Stromal cell of bone marrow (primary cell): ENCODE measurements around the gene STYK1.

Experiments
- DNase-seq: peaks from one replicate; pipeline ENCODE4 v3.0.0-alpha.2; 2012; ENCODE audit warnings: low read depth

Gene STYK1, protein sequence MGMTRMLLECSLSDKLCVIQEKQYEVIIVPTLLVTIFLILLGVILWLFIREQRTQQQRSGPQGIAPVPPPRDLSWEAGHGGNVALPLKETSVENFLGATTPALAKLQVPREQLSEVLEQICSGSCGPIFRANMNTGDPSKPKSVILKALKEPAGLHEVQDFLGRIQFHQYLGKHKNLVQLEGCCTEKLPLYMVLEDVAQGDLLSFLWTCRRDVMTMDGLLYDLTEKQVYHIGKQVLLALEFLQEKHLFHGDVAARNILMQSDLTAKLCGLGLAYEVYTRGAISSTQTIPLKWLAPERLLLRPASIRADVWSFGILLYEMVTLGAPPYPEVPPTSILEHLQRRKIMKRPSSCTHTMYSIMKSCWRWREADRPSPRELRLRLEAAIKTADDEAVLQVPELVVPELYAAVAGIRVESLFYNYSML

DNA sequence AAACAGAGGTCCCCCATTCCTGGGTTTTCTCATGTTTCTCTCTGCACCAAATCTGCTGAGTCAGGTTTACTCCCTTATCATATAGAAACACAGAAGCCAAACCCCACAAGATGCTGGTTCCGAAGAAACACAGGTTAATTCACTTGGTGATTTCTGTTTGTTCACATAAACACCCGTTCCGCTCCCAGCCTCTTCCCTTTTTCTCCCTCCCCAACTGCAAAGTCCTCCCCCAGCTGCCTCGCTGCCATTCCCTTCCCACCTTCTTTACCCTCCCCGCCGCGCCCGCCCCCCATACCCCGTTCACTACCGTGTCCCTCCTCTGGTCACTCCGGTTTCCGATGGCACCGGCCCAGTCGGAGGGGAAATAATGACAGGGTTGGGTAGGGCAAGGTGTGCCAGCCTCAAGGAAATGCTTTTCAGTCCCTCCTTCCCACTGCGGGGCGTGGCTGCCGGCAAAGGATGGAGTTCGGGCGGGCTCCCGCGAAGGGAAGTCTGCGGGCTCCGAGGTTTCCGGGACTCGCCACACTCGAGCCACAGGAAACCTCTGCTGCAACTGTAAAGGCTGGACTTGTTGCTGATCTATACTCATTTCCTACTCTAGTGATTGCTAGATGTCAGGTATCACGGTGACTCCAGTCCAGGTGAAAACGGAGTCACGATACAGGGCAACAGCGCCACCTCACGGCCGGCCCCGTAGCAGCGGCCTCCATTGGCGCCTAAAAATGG lies at the start of gene STYK1:
STYK1 (minus strand) TSS at position 394 of the 726 bp plus-strand sequence. CDS start 39,434 bp downstream, outside the sequence.
- DNase-seq = no peak

DNA sequence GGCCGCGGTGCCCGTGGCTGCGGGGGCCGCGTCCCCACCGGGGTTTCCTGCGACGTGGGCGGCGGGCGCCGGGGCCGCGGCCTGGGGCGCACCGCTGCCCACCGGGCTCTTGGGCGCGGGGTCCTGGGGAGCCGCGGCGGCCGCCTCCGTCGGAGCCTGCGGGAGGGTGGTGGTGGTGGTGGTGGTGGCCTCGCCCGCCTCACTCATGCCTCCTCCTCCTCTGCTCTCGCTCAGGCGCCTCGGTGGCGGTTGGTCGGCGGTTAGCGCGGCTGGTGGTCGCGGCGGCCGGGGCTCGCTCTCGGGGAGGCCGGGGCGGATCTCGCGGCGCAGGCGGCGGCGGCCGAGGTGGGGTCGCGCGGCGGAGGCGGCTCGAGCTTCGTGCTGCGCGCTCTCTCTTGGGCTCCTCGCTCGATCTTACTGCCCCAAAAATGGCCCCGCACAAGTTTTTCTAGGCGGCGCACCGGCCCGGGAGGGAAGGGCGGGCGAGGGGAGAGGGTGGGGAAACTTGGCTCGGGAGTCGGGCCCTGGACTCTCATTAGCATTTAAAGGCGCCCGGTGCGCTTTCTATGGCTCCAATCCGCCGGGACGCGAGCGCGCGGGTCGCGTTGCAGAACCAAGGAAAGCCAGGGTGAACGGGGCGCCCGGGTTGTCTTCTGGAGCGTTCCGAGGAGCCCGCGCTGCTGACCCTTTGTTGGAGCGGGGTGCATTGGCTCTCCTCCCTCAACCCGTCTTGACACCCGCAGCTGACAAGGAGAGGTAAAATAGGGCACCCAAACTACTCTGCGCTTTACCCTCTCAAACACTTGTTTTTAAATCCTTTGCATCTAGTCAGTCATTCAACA lies 49.3 kb upstream of the STYK1 start, which contains the start of gene YBX3:
YBX3 (minus strand) TSS at position 419 of the 842 bp plus-strand sequence; CDS start at position 207, 212 bp downstream.
- peak; percentile 76 for DNase-seq

DNA sequence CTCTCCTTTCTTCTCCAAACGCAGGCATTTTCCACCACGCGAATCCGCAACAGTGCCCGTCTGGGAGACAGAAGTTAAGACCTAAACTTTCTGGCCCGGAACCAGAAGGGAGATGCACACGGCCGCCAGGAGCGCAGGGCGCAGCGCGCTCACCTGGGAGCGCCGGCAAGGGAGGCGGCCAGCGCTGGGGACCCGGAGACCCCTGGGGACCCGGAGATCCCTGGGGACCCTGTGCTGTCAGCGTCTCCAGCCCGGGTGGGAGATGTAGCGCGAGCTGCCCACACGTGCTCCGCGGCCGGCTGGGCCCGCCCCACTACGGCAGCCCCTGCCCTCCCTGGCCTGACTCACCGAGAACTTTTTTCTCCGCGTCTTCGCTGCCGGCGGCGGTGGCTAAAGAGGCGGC lies 48.7 kb upstream of the STYK1 start:
- peak; percentile 42 for DNase-seq

DNA sequence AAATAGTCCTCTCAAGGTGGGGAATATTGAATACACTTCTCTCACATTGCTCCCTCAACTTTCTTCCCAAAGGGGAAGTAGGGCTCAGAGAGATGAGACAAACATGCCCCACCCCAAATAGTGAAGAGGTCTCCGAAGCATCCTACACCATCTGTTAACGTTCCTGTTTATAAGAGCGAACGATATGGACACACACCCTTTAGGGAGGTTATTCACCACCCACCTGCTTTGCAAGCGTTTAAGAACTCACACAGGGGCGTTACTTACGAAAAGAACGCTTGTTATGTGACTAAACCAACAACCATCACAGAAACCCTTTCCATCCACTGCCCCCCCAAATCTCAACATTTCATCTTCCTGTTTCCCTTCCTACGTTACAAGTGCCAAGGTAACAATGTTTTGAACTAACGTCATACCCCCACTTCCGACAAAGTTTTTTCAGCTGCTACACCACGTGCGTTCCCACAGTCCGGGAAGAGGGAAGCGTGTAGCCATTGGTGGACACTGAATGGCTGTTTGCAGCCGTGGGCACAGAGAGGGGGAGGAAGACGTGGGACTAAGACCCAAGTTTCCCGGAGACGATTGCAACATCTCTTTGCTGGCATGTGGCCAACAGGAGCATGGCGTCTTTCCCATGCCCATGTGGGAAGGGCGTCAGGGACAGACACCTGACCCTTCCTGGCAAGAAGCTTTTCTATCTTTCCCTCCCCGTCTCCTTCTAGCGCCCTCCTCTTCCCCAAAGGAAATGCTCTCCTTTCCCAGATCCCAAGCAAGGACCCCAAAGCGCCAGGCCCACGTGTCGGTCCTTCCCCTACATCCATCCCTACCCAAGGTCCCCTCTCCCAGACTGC lies 48.0 kb upstream of the STYK1 start:
- peak; percentile 97 for DNase-seq

DNA sequence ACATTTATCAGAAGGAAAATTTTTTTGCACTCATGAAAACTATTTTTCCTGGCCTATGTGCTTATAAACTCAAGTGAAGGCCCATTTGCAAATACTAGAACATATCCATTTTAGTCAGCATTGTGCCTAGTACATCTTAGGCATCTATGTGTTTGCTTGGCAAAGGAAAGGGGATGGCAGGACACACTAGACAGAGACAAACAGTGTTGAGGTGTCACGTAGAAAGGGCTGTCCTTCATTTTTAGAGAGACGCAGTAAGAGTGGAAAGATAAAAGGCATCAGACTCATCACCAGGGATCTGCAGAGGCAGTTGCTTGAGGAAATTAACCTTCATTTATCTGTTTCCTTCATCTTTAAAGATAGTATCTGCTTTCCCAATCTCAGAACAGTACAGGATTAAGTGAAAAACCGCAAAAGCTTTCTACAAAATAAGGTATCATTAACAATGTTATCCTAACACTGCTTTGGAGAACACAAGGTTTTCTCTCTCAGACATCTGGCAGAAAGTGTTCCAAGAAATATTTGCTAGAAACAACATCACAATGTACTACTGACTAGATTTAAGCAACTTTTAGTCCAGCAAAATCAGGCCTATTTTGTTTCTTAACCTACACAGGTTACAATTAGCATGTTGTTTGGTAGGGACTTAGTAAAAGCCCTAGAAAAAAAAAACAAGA lies 47.3 kb upstream of the STYK1 start:
- no peak for DNase-seq

DNA sequence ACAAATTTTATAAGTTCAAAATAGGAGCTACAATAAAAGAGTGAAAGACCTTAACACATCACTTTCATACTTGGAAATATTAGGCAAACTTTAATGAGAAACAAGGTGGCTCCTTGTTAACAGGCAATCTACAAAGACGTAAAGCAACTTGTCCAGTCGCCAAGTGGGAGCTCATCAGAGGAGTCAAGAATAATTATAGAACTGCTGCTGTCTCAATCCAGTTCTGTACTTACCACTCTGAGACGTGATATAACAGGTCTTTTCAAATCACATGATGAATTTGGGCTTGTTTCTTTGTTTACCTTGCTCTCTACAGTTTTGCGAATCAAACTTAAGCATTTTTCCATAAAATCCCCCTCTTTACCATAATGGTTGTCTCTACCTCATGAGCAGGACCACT lies 45.6 kb upstream of the STYK1 start:
- DNase-seq = no peak

DNA sequence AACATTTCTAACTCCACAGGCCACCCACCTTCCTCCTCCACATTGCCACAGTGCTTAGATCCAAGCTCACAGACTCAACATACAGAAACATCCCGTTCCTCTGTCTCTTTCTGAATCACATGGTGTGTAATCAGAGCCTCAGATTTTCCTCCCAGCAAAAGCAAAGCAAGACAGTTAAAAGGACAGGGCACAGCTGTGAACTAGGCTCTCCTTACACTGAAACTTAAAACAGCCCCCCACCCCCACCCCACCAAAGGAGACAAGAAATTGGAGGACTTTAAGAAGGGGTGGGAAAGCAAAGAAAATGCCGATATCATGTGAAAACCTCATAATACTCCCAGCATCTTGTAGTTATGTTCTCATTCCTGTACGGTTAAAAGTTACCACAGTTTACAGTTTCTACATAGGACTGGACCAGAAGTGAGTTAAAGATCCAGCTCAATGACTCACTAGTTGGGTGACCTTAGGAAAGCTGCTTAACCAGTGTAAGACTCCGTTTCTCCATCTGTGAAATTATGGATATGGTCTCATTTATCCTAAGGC lies 44.5 kb upstream of the STYK1 start:
- peak; percentile 56 for DNase-seq

DNA sequence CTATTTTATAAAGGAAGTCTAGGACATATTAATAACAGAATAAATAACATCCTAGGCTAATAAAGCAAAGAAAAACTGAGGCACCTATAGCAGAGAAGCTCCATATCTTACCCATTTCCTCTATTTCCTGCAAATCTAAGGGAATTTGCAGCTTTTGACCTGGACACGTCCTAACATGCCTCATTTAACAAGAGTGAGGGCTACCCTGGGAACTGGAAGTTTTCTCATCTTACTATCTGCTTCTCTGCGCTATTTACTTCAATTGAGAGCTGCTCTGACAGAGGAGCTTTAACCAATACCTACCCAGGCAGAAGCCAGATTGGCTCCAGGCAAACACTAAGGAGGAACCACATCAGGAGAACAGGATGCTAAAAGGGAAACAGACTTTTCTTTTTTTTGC lies 43.6 kb upstream of the STYK1 start:
- DNase-seq = no peak

DNA sequence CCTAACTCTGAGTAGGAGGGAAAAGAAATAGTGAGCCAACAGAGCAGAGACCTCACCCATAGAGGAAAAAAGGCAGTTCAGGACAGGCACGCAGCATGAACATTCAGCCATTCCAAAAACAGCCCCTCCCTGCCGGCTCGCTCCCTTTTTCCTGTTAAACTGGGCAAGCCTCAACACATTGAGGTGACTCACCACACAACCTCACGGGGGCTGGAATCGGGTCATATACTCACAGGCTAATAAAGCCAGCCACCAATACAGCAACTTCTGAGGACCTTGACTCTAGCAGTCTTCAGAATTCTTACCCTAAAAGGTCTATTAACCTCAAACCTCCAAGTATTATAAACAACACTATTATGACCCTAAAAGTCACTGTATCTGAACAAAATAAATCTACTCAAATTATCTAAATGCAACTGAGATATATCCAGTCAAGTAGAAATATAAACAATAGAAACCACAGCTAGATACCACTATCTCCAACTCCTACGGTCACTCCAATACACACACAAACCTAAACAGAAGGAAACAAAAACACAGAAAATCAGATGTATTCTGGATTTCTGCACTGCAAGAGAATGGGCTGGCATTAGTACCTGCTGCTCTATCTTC lies 43.0 kb upstream of the STYK1 start:
- DNase-seq = peak; percentile 92

DNA sequence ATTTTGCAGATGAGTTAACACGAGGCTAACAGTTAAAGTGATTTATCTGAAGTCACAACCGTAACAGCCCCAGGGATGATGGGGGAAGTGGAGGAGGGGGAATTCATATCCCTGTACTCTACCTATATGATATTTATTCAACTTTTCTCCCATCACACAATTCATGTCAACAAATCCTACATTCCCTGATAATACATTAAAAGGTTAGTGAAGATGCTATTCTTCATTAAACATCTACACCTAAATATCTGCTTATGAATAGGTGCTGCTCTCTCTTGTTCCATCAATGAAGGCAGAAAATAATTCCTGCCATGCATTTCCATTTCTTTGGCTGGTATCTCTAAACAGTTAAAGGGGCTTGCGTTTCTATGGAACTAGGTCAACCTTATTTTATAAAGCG lies 42.4 kb upstream of the STYK1 start:
- DNase-seq = no peak

DNA sequence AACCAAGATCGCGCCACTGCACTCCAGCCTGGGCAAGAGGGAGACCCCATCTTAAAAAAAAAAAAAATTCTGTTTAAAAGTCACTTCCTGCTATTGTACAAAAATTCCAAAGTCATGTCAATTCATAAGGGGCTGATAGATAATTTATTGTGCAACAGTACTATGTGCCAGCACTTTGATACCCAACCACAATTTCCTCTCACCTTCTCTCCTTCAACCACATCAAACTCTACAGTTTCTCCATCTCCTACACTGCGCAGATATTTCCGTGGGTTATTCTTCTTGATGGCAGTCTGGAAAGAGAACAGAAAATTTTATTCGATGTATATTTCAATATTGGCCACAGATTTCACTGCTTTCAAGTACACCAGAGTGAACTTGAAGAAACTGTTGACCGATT lies 41.6 kb upstream of the STYK1 start:
- DNase-seq = no peak

DNA sequence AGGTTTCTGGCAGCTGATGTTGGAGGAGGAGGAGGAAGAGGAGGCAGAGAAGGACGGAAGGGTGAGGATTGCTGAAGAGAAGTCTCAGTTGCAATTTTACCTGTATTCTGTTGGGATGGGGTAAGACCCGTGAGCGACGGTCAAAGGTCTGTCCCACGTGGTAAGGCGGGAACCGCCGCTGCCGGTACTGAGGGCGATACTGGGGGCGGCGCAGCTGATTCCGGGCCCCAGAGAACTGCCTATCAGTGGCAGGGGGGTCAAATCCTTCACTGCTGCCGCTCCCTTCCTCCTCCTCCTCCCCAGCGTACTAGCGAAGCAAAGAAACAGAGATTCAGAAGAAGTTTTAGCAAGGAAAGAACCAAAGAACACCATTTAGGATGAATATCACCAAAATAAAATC lies 36.0 kb upstream of the STYK1 start:
- DNase-seq = no peak

DNA sequence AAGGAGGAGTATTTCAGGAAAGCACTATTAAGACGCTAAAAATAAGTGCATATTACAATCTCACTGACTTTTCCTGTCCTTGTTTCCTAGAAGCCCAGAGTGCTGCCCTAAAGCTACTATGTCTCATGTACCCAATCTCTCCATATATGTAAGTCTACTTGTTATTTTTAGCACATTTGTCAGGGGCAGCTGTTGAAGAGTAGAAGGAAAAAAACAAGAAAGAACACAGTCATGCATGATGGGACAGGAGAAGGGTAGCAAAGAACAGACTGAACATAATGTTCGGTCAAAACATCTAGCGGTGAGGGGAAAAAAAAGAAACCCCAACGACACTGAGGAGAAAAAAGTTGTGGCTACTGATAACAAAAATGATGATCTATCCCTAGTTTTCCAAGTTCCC lies 35.0 kb upstream of the STYK1 start:
- no peak for DNase-seq

DNA sequence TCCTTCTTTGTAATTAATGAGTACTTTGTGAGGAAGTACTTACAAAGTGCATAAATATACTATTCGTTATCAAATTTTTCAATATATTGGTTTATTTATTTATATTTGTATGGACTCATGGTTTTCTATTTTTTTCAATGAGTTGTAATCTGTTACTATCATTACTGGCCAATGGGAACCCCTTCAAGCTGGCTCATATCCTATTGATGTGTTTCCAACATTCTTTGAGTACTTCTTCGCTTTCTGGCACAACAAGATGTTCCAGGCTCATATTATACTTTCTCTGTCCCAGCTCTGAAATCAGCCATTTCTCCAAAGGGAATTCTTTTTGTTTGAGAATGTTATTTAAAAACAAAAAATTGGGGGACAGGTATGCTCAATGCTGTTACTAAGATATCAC lies 31.8 kb upstream of the STYK1 start:
- no peak for DNase-seq

DNA sequence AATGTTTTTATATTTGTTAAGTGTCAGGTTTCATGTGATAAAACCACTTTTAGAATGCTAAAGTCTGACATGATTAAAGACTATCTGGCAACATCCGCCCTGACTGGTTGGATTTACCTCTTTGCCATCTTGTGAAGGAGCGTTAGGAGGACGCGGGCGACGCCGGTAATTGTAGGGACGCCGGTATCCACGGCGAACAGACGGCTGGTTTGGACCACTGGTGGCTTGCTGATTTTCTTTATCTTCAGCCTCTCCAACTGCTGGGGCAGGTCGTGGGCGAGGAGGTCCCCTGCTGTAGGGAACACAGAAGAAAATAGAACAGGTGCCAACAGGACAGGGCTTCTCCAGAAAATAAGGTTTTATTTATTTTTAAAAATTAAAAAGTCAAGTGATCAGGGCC lies 28.0 kb upstream of the STYK1 start:
- no peak for DNase-seq

DNA sequence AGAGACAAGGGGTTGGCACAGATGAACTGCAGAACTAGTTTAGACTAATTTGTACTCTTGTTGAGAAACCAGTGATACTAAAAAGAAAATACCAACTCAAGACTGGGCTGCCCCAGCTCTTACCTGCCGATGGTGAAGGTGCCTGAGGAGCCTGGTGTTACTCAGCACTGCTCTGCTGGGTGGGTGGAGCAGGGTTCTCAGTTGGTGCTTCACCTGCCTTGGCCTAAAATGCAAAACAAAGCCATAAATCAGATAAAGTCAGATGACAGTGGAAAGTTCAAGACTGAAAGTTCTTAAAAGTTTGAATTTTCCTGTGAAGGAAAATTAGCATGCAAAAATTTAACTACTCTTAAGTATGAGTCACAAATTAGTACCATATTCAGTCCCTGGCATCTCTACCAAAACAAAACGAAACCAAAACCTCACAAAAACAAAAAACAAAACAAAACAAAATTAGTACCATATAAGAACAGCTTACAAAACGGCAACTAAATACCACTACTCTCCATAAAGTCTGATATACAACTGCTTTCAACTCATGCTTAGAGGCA lies 27.4 kb upstream of the STYK1 start:
- no peak for DNase-seq

DNA sequence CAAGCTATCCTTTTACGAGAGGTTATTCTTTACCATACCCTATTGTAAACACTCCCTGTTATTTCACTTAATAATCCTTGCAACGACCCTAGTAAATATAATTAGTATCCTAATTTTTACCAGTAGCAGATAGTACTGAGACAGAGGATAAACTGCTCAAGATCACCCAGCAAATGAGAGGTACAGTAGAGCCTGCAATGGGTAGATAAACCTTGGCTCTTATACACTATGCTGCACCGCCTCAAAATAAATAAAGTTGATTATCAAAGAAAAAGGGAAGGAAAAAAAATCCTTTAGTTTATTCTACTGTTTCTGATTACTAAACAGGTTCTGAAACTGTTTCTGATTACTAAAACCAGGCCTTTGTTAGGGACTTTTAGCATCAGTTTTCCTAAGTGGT lies 26.7 kb upstream of the STYK1 start:
- DNase-seq = no peak

DNA sequence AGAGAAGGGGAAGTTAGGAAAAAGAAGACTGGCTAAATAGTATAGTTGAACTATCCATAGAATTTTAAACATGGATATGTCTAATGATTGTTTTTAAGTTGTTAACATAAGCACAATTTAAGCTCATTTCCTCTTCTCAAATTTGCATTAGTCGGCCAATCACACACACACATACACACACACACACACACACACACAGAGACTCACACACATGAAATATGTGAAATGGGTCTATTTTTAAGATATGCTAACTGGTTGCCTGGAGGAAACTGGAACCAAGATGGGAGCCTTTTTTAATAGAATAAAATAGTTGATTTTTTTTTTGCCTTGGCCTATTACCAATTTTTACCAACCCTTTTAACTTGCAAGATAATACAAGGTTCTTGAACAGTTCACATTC lies 24.0 kb upstream of the STYK1 start:
- DNase-seq = no peak

DNA sequence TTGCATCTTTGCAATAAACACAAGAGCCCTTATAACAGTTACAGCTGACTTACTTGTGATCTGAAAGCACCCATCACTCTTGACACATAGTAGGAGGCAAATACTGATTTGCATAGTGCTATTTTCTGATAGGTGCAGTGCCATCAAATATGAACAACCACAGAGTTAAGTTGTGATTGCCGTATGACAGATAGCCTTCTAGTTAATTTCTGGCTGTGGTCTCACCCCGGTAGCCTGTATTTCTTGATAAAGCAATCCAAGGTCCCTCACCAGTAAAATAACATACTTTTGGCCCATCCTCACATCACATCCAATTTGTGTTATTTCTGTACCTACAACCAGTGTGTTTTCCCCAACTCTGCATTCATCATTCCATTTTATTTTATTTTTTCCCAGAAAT lies 23.3 kb upstream of the STYK1 start:
- DNase-seq = no peak

DNA sequence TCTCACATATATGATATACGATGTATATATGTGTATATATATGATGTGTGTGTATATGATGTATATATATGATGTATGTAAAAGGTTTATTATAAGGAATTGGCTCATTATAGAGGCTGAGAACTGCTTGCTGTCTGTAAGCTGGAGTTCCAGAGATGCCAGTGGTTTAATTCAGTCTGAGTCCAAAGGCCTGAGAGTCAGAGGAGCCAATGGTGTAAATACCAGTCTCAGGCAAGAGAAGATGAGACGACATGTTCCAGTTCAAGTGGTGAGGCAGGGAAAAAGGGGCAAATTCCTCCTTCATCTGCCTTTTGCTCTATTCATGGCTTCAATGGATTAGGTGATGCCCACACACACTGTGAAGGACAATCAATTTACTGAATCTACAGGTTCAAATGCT lies 17.1 kb upstream of the STYK1 start:
- no peak for DNase-seq
